Neural cell (in vitro differentiated cells): ENCODE data around the gene HS6ST3. TPM values are rescaled to one million over a fixed set of nuclear protein-coding genes. Genes with fewer than 3 reads are reported as not detected.

Experiments used
- H2AFZ ChIP-seq: fragments of 200-600, 300-800 bp; sonication (generic), shearing (Covaris generic); 2 replicates; pipeline ENCODE4 v1.6.0; 2014; ENCODE audit warnings: low read depth, mild to moderate bottlenecking, antibody characterized with exemption, low read length, moderate library complexity
- H3F3A ChIP-seq: fragments of 200-600 bp; shearing (Covaris generic); 2 replicates; pipeline ENCODE4 v1.6.1; 2016; ENCODE audit warnings: mild to moderate bottlenecking, moderate library complexity, mixed read lengths, antibody characterized with exemption, low read length; ENCODE audit not compliant: insufficient read depth, poor library complexity, severe bottlenecking
- H3K27ac ChIP-seq: fragments of 200-600, 300-800 bp; sonication (generic), shearing (Covaris generic); 2 replicates; pipeline ENCODE4 v1.5.1; 2014; ENCODE audit warnings: mild to moderate bottlenecking, low read length, moderate library complexity
- H3K27me3 ChIP-seq: fragments of 300-800, 200-600 bp; sonication (generic), shearing (Covaris generic); 2 replicates; pipeline ENCODE4 v1.6.0; 2014; ENCODE audit warnings: mild to moderate bottlenecking, low read depth, low read length, moderate library complexity; ENCODE audit not compliant: insufficient read depth
- H3K36me3 ChIP-seq: fragments of 300-800, 200-600 bp; sonication (generic), shearing (Covaris generic); 2 replicates; pipeline ENCODE4 v1.5.1; 2014; ENCODE audit warnings: mild to moderate bottlenecking, antibody characterized with exemption, low read length, moderate library complexity; ENCODE audit not compliant: insufficient read depth
- H3K4me2 ChIP-seq: fragments of 300-800, 200-600 bp; sonication (generic), shearing (Covaris generic); 2 replicates; pipeline ENCODE4 v1.6.0; 2014; ENCODE audit warnings: mild to moderate bottlenecking, low read length
- H3K4me3 ChIP-seq: fragments of 300-800, 200-600 bp; sonication (generic), shearing (Covaris generic); 2 replicates; pipeline ENCODE4 v1.5.1; 2014; ENCODE audit warnings: mild to moderate bottlenecking, low read length, moderate library complexity
- H3K79me2 ChIP-seq: fragments of 200-600 bp; shearing (Covaris generic); replicated peaks from 2 replicates; pipeline ENCODE4 v1.6.0; 2014; ENCODE audit warnings: mild to moderate bottlenecking, low read length, moderate library complexity; ENCODE audit not compliant: insufficient read depth
- H3K9ac ChIP-seq: fragments of 300-800, 200-600 bp; sonication (generic), shearing (Covaris generic); 2 replicates; pipeline ENCODE4 v1.6.1; 2016; ENCODE audit warnings: mild to moderate bottlenecking, low read length, mixed read lengths
- H3K9me2 ChIP-seq: fragments of 200-600 bp; shearing (Covaris generic); 2 replicates; pipeline ENCODE4 v1.6.1; 2016; ENCODE audit warnings: mild to moderate bottlenecking, low read length, mixed read lengths; ENCODE audit not compliant: insufficient read depth
- H3K9me3 ChIP-seq: fragments of 200-600, 300-800 bp; sonication (generic), shearing (Covaris generic); 2 replicates; pipeline ENCODE4 v1.6.1; 2016; ENCODE audit warnings: mild to moderate bottlenecking, mixed run types, low read length, moderate library complexity, mixed read lengths
- H4K20me1 ChIP-seq: fragments of 200-600 bp; shearing (Covaris generic); 2 replicates; pipeline ENCODE4 v1.6.1; 2016; ENCODE audit warnings: mild to moderate bottlenecking, mixed run types; ENCODE audit not compliant: insufficient read depth
- CTCF ChIP-seq: fragments of 450-650 bp; IDR thresholded peaks from 2 replicates; pipeline ENCODE4 v1.5.1; 2014; ENCODE audit warnings: antibody characterized with exemption, mild to moderate bottlenecking, moderate library complexity; ENCODE audit not compliant: poor library complexity, severe bottlenecking
- EP300 ChIP-seq: fragments of 450-650 bp; conservative IDR thresholded peaks from 2 replicates; pipeline ENCODE4 v1.6.1; 2014; ENCODE audit warnings: antibody characterized with exemption, mild to moderate bottlenecking, moderate library complexity; ENCODE audit not compliant: poor library complexity, severe bottlenecking
- EZH2 ChIP-seq: fragments of 200-600, 300-800 bp; shearing (Covaris generic), sonication (generic); IDR thresholded peaks from 2 replicates; pipeline ENCODE4 v1.6.1; 2014; ENCODE audit warnings: antibody characterized with exemption, low read length, borderline replicate concordance, mild to moderate bottlenecking; ENCODE audit not compliant: insufficient read depth, poor library complexity, severe bottlenecking
- MXI1 ChIP-seq: fragments of 450-650 bp; conservative IDR thresholded peaks from 2 replicates; pipeline ENCODE4 v1.6.1; 2014; ENCODE audit warnings: antibody characterized with exemption, mild to moderate bottlenecking; ENCODE audit not compliant: poor library complexity, severe bottlenecking
- POLR2AphosphoS5 ChIP-seq: IDR thresholded peaks from 2 replicates; pipeline ENCODE4 v1.6.1; 2012
- RAD21 ChIP-seq: fragments of 450-650 bp; conservative IDR thresholded peaks from 2 replicates; pipeline ENCODE4 v1.6.1; 2014; ENCODE audit warnings: antibody characterized with exemption, mild to moderate bottlenecking, moderate library complexity
- REST ChIP-seq: IDR thresholded peaks from 2 replicates; pipeline ENCODE4 v1.6.1; 2012; ENCODE audit warnings: borderline replicate concordance
- SMC3 ChIP-seq: fragments of 450-650 bp; conservative IDR thresholded peaks from 2 replicates; pipeline ENCODE4 v1.6.1; 2014; ENCODE audit warnings: antibody characterized with exemption, mild to moderate bottlenecking, moderate library complexity; ENCODE audit not compliant: poor library complexity
- TAF1 ChIP-seq: IDR thresholded peaks from 2 replicates; pipeline ENCODE4 v1.6.1; 2012; ENCODE audit warnings: low read depth
- polyA plus RNA-seq: library from polyadenylated mRNA; depleted of rRNA; stranded (reverse); fragments of >200 nt; gene quantifications from 2 replicates; pipeline ENCODE4 v1.2.3, GENCODE V29; 2014

HS6ST3 gene
- polyA plus RNA-seq, 1 donor from 2014 or later, result 10.9 TPM

GRCh38 chr13:96492766-96493165 is 402.9 kb downstream of the HS6ST3 start:
- H3K9me3 ChIP-seq, result no peaks in the 10 kb centered on the region
- no peak overlapping the region for H3K9ac ChIP-seq
- H3K4me3 ChIP-seq, result no peak overlapping the region
- H2AFZ ChIP-seq, result no peak overlapping the region
- no peaks in the 10 kb centered on the region for H3F3A ChIP-seq
- H3K36me3 ChIP-seq, result no peaks in the 10 kb centered on the region
- no peaks in the 10 kb centered on the region for H4K20me1 ChIP-seq
- no peak overlapping the region for H3K4me2 ChIP-seq
- H3K27ac ChIP-seq, result no peak overlapping the region
- no peaks in the 10 kb centered on the region for H3K79me2 ChIP-seq
- H3K27me3 ChIP-seq, result no peaks in the 10 kb centered on the region
- no peaks in the 10 kb centered on the region for H3K9me2 ChIP-seq
- TF ChIP-seq EZH2 (no peak), TAF1 (no peak), REST (no peak), EP300 (no peak), POLR2AphosphoS5 (no peak), RAD21 (no peak), SMC3 (no peak)

- Histone ChIP-seq H3K27ac (no peak overlapping the region), H2AFZ (no peak overlapping the region), H3K9me2 (no peaks in the 10 kb centered on the region), H3K79me2 (no peaks in the 10 kb centered on the region), H3K27me3 (no peaks in the 10 kb centered on the region), H3K4me2 (no peak overlapping the region), H3K36me3 (no peaks in the 10 kb centered on the region), H3F3A (no peaks in the 10 kb centered on the region), H3K9ac (no peak overlapping the region), H4K20me1 (no peaks in the 10 kb centered on the region), H3K9me3 (no peaks in the 10 kb centered on the region), H3K4me3 (no peak overlapping the region)
- TF ChIP-seq POLR2AphosphoS5, result no peak
- no peak for TF ChIP-seq RAD21
- TF ChIP-seq REST, result no peak
- no peak for TF ChIP-seq SMC3
- TF ChIP-seq EZH2, result no peak
- TF ChIP-seq CTCF, result no peak
- no peak for TF ChIP-seq EP300
- no peak for TF ChIP-seq MXI1
- no peak for TF ChIP-seq TAF1
Observed at GRCh38 chr13:96499656-96500055, 409.7 kb downstream of the HS6ST3 start.
